Lung (tissue), 12 donors: ENCODE data around the gene ASS1. TPM values are rescaled to one million over a fixed set of nuclear protein-coding genes. Genes with fewer than 3 reads are reported as not detected.
A peak's percentile ranks its signal among the peaks of the same experiment; 100 is the strongest.

ENCODE experiments used
- ATAC-seq: fragments of 200-7000 bp; cut with Tn5 transposase; one replicate; pipeline ENCODE4 v1.9.1; 2020; ENCODE audit warnings: moderate number of reproducible peaks; ENCODE audit not compliant: insufficient read depth, low FRiP score
- DNase-seq, 3 donors: peaks; one replicate each; pipeline ENCODE4 v3.0.0-alpha.2; 2013 to 2017
- H3K27ac ChIP-seq, 2 donors: one replicate each; pipeline ENCODE4 v1.5.1; 2013; ENCODE audit warnings: mild to moderate bottlenecking in 2 of 2, moderate library complexity in 2 of 2, control low read depth in 1 of 2, inconsistent platforms in 1 of 2, low read depth in 1 of 2, low read length in 1 of 2
- H3K27me3 ChIP-seq, 3 donors: one replicate each; pipeline ENCODE4 v1.5.1; 2013; ENCODE audit warnings: low read length in 2 of 3; ENCODE audit not compliant: control insufficient read depth in 3 of 3, insufficient read depth in 3 of 3
- H3K36me3 ChIP-seq, 4 donors: one replicate each; pipeline ENCODE4 v1.5.1; 2013; ENCODE audit warnings: low read length in 4 of 4, mild to moderate bottlenecking in 1 of 4, moderate library complexity in 1 of 4; ENCODE audit not compliant: control insufficient read depth in 4 of 4, insufficient read depth in 4 of 4
- H3K4me1 ChIP-seq, 5 donors: one replicate each; pipeline ENCODE4 v1.5.1; 2013; ENCODE audit warnings: low read length in 5 of 5, mild to moderate bottlenecking in 2 of 5, moderate library complexity in 1 of 5; ENCODE audit not compliant: control insufficient read depth in 5 of 5, insufficient read depth in 5 of 5
- H3K4me3 ChIP-seq: one replicate; pipeline ENCODE4 v1.5.1; 2013; ENCODE audit warnings: mild to moderate bottlenecking, control low read depth, moderate library complexity
- H3K9ac ChIP-seq, 2 donors: one replicate each; pipeline ENCODE4 v1.5.1; 2013; ENCODE audit warnings: low read length in 2 of 2, control low read depth in 1 of 2; ENCODE audit not compliant: insufficient read depth in 1 of 2
- H3K9me3 ChIP-seq, 4 donors: one replicate each; pipeline ENCODE4 v1.5.1; 2013; ENCODE audit warnings: low read length in 3 of 4, mild to moderate bottlenecking in 1 of 4, moderate library complexity in 1 of 4; ENCODE audit not compliant: control insufficient read depth in 4 of 4, insufficient read depth in 3 of 4
- WGBS, 2 donors: extraction: QIAGEN DNeasy Blood & Tissue Kit; methylation state at CpG; one replicate each; pipeline ENCODE4 v1.1.7; 2013; 5-methylcytosine and 5-hydroxymethylcytosine counted together
- polyA plus RNA-seq, 2 donors: library from polyadenylated mRNA; stranded (reverse); fragments of 200-250 nt; gene quantifications; one replicate each; pipeline ENCODE4 v1.2.1, GENCODE V29; 2013
- total RNA-seq, 2 donors: library from RNA; depleted of rRNA in 1 of 2; stranded (reverse); fragments of >200 nt in 1 of 2; gene quantifications; one replicate each; pipeline ENCODE4 v1.2.1, GENCODE V29; 2014 to 2021
- TF ChIP-seq, protein P1 (sequence below): IDR thresholded peaks from 2 replicates; pipeline ENCODE4 v1.5.1; 2012; ENCODE audit warnings: mild to moderate bottlenecking; ENCODE audit errors: control extremely low read depth, extremely low read depth
- donor health status: control.
- donor health status: control.
- donor health status: Bipolar disorder and iron deficiency.
- donor health status: healthy.
- donor health status: DM: yes; HTN: yes; CAD: no.

The ASS1 gene
- total and polyA plus RNA-seq, 4 donors: 51.2 to 165 (median 112) TPM

DNA sequence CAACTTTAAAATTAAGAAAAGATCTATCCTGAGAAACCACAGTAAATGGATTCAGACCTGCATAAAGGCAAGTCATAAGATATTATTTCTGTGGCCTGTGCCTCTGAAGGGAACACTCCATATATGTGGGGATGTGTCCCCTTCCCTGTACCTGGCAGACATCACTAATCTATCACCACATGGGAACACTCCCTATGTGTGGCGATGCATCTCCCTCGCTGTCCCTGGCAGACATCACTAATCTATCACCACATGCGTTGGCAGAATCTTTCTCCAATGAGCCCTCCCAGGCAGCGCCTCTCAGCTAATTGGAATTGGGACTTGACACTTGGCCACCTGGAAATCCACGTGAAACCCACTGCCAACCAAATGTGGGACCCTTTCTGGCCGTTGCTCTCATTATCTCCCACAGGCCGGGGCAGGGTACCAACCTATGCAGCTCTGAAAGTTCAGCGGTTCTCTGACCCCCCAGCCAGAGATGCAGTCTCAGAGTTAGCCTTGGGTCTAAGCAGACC, 25.2 kb upstream of the ASS1 start:
- Histone ChIP-seq H3K27me3 (no peaks in the 10 kb centered on the region), H3K4me3 (no peak overlapping the region), H3K36me3 (no peaks in the 10 kb centered on the region), H3K4me1 (peaks cover 0 to 23% (median 0%) of the 10 kb centered on the region in 5 donors), H3K27ac (no peak overlapping the region), H3K9me3 (no peaks in the 10 kb centered on the region), H3K9ac (no peak overlapping the region)
- WGBS, 2 donors: 87 to 90% methylated on average over 8 of the region's 8 CpGs
- no peak for ATAC-seq
- DNase-seq: no peak
- TF ChIP-seq, protein P1, sequence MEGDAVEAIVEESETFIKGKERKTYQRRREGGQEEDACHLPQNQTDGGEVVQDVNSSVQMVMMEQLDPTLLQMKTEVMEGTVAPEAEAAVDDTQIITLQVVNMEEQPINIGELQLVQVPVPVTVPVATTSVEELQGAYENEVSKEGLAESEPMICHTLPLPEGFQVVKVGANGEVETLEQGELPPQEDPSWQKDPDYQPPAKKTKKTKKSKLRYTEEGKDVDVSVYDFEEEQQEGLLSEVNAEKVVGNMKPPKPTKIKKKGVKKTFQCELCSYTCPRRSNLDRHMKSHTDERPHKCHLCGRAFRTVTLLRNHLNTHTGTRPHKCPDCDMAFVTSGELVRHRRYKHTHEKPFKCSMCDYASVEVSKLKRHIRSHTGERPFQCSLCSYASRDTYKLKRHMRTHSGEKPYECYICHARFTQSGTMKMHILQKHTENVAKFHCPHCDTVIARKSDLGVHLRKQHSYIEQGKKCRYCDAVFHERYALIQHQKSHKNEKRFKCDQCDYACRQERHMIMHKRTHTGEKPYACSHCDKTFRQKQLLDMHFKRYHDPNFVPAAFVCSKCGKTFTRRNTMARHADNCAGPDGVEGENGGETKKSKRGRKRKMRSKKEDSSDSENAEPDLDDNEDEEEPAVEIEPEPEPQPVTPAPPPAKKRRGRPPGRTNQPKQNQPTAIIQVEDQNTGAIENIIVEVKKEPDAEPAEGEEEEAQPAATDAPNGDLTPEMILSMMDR: no peak

DNA sequence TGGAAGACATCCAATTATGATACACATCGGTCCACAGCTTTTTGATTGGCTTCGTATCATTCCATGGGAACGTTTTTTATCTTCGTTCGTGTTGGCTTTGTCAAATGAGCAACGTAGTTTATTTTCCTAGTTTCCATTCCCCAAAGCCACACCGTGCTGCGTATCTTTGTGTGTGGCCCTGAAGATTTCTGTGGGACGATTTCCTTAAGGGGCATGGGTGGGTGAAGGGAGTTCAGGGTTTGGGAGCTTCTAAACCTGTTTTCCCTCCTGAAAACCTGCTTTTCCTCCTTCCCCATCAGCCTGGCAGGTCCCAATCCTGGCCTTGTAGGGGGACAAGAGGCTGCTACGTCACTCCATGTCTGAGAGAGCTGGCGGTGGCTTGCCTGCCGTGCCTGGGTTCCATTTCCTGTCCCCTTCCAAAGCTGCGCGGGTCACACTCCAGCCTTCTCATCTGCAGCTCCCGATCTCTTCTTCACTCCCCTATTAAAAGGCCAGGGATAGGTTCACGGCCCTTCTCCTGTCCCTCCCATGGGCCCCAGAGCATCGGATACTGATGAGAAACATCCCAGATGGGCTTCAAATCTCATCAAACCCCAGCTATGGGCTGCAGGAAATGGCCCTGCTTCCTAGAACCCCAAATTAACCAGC, 23.5 kb upstream of the ASS1 start:
- H3K4me3 ChIP-seq: no peak overlapping the region
- H3K27ac ChIP-seq: no peak overlapping the region
- no peak overlapping the region for H3K9ac ChIP-seq
- H3K9me3 ChIP-seq: no peaks in the 10 kb centered on the region
- peaks cover 0 to 23% (median 1%) of the 10 kb centered on the region in 5 donors for H3K4me1 ChIP-seq
- no peak for DNase-seq
- no peak for ATAC-seq
- TF ChIP-seq, protein P1: no peak
- 70 to 81% methylated on average over 17 of the region's 17 CpGs for WGBS, 2 donors
- H3K36me3 ChIP-seq: no peaks in the 10 kb centered on the region
- no peaks in the 10 kb centered on the region for H3K27me3 ChIP-seq

DNA sequence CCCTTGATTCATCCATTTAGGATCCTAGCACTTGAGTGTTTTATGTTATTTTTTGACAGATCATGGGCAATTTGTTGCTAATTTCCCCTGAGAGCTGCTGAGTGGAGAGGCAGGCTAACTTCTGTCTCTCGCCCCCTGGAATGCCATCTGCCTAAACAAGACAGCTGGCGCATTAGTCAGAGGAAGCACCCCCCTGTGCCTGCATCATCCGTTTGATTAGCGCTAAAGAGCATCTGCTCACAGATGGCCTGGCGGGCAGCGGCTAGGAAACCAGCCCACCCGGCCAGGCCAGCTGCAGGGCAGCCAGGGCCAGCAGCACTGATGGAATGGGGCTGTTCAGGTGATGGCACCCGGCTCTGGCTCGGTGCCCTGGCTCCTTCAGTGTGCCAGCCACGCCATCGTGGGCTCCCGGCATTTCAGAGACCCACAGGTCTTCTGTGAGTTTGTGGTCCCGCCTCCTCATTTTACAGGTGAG, 22.9 kb upstream of the ASS1 start:
- Histone ChIP-seq H3K4me1 (peaks cover 0 to 23% (median 3%) of the 10 kb centered on the region in 5 donors), H3K9me3 (no peaks in the 10 kb centered on the region), H3K9ac (no peak overlapping the region), H3K36me3 (no peaks in the 10 kb centered on the region), H3K27ac (no peak overlapping the region), H3K27me3 (no peaks in the 10 kb centered on the region), H3K4me3 (no peak overlapping the region)
- ATAC-seq (no peak), DNase-seq (peak; percentile 39 to 48 (median 42))
- WGBS, 2 donors: 68 to 74% methylated on average over 13 of the region's 13 CpGs
- TF ChIP-seq, protein P1: no peak
